T-helper 17 cell (primary cell): ENCODE results near the gene HOXC13. TPM values are rescaled to one million over a fixed set of nuclear protein-coding genes. Genes with fewer than 3 reads are reported as not detected.

Experiments
- ATAC-seq: fragments of 150-1000 bp; cut with Tn5 transposase; 2 replicates; pipeline ENCODE4 v1.10.0; 2021; ENCODE audit warnings: mild to moderate bottlenecking, moderate library complexity
- DNase-seq, 3 donors: peaks; one replicate each; pipeline versions ENCODE4 v3.0.0 to v3.0.0-alpha.2; 2020 to 2021
- H3K9me3 ChIP-seq: one replicate; pipeline ENCODE4 v1.7.0; 2013; ENCODE audit warnings: low read length, mild to moderate bottlenecking; ENCODE audit not compliant: control insufficient read depth, poor library complexity, severe bottlenecking
- H3K27ac Mint-ChIP-seq: one replicate; pipeline ENCODE4 v1.8.0; 2022; ENCODE audit warnings: mild to moderate bottlenecking, moderate library complexity, mixed read lengths
- H3K27me3 Mint-ChIP-seq: one replicate; pipeline ENCODE4 v1.8.0; 2022; ENCODE audit warnings: mixed read lengths
- H3K36me3 Mint-ChIP-seq: one replicate; pipeline ENCODE4 v1.8.0; 2022; ENCODE audit warnings: low read depth, mixed read lengths
- H3K4me1 Mint-ChIP-seq: one replicate; pipeline ENCODE4 v1.8.0; 2022; ENCODE audit warnings: mild to moderate bottlenecking, mixed read lengths
- H3K4me3 Mint-ChIP-seq: one replicate; pipeline ENCODE4 v1.8.0; 2022; ENCODE audit warnings: mild to moderate bottlenecking, moderate library complexity, mixed read lengths
- total RNA-seq, 4 donors: library from RNA in 2 of 4; stranded (reverse) in 2 of 4; gene quantifications; one replicate each; pipeline ENCODE4 v1.2.3 and lab custom pipeline; 2022 to 2026

The HOXC13 gene, protein sequence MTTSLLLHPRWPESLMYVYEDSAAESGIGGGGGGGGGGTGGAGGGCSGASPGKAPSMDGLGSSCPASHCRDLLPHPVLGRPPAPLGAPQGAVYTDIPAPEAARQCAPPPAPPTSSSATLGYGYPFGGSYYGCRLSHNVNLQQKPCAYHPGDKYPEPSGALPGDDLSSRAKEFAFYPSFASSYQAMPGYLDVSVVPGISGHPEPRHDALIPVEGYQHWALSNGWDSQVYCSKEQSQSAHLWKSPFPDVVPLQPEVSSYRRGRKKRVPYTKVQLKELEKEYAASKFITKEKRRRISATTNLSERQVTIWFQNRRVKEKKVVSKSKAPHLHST
- total RNA-seq (not detected), total RNA-seq (lab: John Stamatoyannopoulos, UW) (0 reads per million in 2 donors)

DNA sequence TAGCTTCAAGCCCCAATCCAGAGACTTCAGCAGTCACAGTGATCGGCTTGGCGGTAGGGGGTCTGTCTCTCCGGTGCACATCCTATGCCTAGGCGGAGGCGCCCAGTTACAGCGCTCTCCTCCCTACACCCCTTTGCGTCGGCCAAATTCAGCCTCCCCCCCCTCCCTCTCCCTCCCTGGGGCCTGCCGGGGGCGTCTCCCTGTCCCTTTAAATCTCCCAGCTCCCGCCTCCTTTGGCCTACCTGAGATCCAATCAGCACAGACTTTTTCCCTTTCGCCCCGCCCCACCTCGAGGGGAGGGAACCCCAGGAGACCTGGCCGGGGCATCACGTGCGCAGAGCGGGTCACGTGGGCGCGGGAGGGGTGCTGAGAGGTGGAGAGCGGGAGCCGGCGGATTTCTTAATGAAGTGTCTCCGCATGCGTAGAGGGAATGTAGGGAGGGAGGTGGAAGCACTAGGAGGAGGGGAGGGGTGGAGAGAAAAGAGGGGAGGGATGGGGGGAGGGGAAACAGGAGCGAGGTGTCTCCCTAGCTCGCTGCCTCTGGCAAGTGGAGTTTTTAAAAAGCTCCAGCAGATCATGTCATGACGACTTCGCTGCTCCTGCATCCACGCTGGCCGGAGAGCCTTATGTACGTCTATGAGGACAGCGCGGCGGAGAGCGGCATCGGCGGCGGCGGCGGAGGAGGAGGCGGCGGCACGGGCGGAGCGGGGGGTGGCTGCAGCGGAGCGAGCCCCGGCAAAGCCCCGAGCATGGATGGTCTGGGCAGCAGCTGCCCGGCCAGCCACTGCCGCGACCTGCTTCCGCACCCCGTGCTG, at the start of gene HOXC13:
TSS of gene HOXC13 (plus strand) at position 506 of the 815 bp plus-strand sequence. CDS start at position 582, 76 bp downstream.
- H3K4me1 Mint-ChIP-seq = peaks cover 9% of the 10 kb centered on the region
- peaks cover 5% of the 10 kb centered on the region for H3K36me3 Mint-ChIP-seq
- H3K27ac Mint-ChIP-seq = peak within 1 kb of the TSS; percentile 65
- ATAC-seq (no peak), DNase-seq (no peak)
- peak within 1 kb of the TSS; percentile 33 for H3K4me3 Mint-ChIP-seq
- peaks cover 85% of the 10 kb centered on the region for H3K27me3 Mint-ChIP-seq
- H3K9me3 ChIP-seq = no peaks in the 10 kb centered on the region

DNA sequence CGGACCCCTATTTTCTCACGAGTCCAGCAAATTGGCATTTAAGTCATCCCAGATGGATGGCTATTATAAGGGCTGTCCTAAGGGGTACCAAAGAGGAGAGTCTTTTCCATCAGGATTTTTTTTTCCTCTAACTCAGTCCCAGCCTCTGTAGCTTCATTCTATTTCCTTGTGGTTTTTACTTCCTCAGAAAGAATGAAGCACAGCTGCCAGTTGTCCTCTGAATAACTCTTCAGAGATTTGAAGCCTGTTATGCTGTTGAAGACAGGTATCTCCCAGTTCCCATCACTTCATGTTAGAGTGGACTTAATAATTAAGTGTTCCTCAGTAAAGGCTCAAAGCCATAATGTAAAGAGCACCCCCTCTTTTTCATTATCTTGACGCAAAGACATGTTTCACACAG, 48.5 kb upstream of the HOXC13 start:
- ATAC-seq = no peak
- no peak overlapping the region for H3K27ac Mint-ChIP-seq
- H3K27me3 Mint-ChIP-seq = peaks cover 92% of the 10 kb centered on the region
- H3K4me1 Mint-ChIP-seq = no peaks in the 10 kb centered on the region
- H3K36me3 Mint-ChIP-seq = peaks cover 4% of the 10 kb centered on the region
- no peak for DNase-seq
- H3K4me3 Mint-ChIP-seq = no peak overlapping the region
- H3K9me3 ChIP-seq = no peaks in the 10 kb centered on the region

DNA sequence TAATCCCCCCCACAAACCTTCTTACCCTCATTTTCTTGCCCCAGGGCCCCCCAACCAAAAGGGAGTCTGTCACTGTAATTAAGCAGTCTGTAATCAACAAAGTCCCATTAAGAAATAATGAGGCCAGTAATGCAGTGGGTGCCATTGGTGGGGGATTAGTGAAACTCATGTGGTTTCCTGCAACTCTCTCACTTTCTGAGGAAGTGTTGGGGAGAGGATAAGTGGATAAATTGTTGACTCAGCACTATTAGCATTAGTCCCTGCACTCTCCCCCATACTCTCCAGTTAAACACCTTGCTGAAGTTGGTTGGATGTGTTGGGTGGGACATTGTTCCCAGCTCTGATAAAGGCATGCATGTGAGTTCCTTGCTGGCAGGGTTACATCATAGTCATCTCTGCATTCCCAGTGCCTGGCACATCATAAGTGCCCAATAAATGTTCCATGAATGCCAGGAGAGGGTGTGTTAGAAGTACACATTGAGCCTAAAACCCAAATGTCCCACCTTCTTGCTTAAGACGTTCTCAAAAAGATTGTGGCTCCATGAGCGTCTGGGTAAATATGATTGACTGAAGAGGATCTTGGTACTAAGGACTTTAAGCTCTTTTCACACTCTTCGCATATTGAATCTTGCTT, 45.8 kb upstream of the HOXC13 start:
- peaks cover 4% of the 10 kb centered on the region for H3K36me3 Mint-ChIP-seq
- no peak for DNase-seq
- H3K4me3 Mint-ChIP-seq = no peak overlapping the region
- H3K27ac Mint-ChIP-seq = no peak overlapping the region
- H3K4me1 Mint-ChIP-seq = no peaks in the 10 kb centered on the region
- no peaks in the 10 kb centered on the region for H3K9me3 ChIP-seq
- no peak for ATAC-seq
- H3K27me3 Mint-ChIP-seq = peaks cover 91% of the 10 kb centered on the region

DNA sequence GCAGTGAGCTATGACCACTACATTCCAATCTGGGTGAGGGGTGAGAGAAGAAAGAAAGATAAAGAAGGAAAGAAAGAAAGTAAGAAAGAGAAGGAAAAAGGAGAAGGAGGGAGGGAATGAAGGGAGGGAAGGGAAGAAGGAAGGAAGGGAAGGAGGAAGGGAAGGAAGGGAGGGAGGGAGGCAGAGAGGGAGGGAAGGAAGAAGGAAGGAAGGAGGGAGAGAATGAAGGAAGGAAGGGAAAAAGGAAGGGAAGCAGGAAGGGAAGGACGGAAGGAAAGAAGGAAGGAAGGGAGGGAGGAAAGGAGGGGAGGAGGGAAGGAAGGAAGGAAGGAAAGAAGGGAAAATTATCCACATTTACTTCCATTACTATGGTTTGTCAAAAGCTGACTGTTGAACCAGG, 39.4 kb upstream of the HOXC13 start:
- H3K27me3 Mint-ChIP-seq = peaks cover 77% of the 10 kb centered on the region
- no peak overlapping the region for H3K27ac Mint-ChIP-seq
- H3K9me3 ChIP-seq = no peaks in the 10 kb centered on the region
- ATAC-seq = no peak
- H3K36me3 Mint-ChIP-seq = peaks cover 8% of the 10 kb centered on the region
- no peaks in the 10 kb centered on the region for H3K4me1 Mint-ChIP-seq
- DNase-seq = no peak
- H3K4me3 Mint-ChIP-seq = no peak overlapping the region

DNA sequence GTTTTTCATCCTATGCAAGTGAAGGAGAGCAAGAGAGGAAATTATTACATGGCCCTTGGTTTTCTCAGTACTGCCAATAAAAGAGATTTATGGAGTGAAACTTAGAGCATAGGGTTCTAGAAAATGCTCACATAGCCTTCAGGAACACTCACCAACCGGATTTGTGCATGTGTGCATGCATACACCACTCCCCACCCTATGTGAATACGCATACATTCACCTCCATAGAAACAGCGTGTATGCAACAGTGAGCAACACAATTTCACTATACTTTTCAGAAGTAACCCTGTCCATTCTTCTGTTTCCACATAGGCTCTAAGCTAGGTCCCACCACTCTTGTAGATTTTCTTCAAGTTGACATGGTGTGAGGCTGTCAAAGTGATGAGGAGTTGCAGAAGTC, 31.5 kb upstream of the HOXC13 start:
- H3K4me1 Mint-ChIP-seq = peaks cover 4% of the 10 kb centered on the region
- no peaks in the 10 kb centered on the region for H3K36me3 Mint-ChIP-seq
- no peak for DNase-seq
- H3K27me3 Mint-ChIP-seq = peaks cover 38% of the 10 kb centered on the region
- ATAC-seq = no peak
- H3K27ac Mint-ChIP-seq = no peak overlapping the region
- no peaks in the 10 kb centered on the region for H3K9me3 ChIP-seq
- no peak overlapping the region for H3K4me3 Mint-ChIP-seq

DNA sequence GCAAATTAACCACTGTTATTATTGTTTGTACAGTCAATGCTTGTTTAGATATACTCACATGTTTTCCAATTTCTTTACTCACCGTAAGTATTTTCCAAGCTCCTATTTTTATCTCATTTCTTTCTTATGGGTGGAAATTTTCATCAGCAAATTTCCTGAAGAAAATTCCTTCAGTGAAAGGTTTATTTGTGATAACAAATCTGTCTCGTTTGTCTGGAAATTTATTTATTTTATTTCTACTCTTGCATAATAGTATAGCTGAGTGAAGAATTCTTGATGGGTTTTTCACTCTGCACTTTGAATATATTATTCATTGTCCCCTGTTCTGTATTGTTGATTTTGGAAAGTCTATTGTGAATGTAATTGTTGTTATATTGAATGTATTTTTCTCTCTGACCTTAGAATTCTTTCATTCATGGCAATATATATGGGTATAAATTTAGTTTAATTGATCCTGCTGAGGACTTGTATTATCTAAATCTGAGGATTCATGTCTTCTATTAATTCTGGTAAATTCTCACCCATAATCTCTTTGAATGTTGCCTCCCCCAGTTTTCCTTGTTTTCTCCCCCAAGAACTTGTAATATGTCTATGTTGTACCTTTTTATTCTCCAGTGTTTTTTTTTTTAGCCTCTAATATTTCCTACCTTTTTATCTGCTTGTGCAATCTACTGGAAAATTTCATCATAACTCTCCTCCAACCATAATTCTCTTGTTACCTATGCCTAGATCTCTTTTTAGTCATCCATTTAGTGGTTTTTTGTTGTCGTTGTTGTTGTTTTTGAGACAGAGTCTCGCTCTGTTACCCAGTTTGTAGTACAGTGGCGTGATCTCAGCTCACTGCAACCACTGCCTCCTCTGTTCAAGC, 21.6 kb upstream of the HOXC13 start:
- ATAC-seq = no peak

DNA sequence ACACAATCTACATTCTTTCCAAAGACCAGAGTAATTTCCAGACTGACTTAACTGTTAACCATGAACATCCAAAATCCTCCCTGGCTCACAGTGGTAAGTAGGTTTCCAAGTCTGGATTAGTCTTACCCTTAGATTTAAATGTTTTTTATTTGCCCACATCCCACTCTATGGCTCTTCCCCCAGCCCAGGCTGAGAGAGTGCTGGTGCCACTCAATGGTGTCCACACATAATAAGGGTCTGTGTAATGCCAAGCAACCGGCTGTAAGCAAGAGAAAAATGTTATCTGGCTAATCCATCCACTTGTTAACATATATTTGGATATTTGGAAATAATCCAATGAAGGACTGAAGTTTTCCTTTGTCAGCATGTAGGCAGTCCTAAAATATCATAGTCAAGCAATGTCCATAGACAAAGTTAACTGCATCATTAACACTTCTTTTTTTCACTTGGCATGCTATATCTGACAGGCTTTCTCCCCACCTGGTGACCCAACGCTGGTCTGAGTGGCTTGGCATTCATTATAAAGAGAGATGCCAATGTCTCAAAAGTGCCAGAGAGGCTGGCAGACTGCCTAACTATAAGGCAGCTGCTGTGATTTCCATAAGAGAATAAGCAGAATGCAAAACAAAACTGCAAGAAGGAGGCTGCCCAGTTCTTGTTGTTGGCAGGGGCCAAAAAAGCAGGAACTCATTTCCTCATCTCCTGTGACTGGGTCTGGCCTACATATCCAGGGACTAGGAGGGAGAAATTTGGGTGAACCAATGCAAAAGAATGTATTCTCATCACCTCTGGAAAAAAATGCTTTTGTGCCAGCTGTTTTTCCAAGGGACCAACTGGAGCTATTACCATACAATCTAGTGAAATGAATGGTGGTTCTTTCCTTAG, 13.9 kb upstream of the HOXC13 start:
- peaks cover 3% of the 10 kb centered on the region for H3K9me3 ChIP-seq
- Mint-ChIP-seq H3K36me3 (peaks cover 11% of the 10 kb centered on the region), H3K4me3 (no peak overlapping the region), H3K27me3 (peaks cover 95% of the 10 kb centered on the region), H3K4me1 (peaks cover 5% of the 10 kb centered on the region), H3K27ac (no peak overlapping the region)
- DNase-seq = no peak
- no peak for ATAC-seq

More for the DNA sequence above, 21.6 kb upstream of the HOXC13 start:
- peaks cover 84% of the 10 kb centered on the region for H3K27me3 Mint-ChIP-seq
- no peak overlapping the region for H3K4me3 Mint-ChIP-seq
- DNase-seq = no peak
- no peaks in the 10 kb centered on the region for H3K9me3 ChIP-seq
- peaks cover 3% of the 10 kb centered on the region for H3K36me3 Mint-ChIP-seq
- no peak overlapping the region for H3K27ac Mint-ChIP-seq
- H3K4me1 Mint-ChIP-seq = peaks cover under 1% of the 10 kb centered on the region

DNA sequence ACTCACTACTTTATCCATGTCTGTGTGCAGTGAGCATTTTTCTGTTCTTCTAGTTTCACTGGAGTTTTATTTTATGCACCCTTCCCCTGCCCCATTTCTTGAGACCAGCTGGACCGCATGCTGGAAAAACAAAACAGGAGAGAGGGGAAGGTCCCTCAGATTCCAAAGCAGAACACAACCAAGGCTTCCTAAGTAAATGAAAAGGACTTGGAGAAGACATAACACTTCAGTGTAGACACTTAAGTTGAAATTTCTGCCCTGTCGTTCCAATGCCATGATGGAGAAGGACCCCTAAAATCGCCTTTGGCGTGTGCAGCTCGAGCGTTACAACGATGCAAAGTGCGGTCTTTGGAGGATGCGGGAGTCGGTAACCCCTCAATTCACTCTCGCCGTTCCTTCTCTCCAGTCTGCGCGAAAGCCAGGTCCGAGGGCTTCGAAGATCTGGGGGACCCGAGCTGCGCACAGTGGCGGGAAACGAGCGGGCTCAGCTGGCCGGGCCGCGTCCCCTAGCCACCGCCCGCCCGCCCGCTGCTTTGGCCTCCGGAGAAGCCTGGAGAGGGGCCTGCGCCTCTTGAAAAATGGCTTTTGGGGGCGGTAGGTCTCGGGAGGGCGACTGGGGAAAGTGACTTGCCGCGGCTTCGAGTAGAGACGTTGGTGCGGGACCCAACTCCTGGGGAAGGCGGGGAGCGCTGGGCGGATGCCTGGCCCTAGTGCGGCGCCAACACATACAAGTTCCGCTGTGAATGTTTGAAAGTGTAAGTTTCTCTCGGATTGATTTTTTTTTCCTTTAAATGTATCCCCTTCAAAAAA, 11.2 kb upstream of the HOXC13 start:
- Mint-ChIP-seq H3K4me1 (peaks cover 3% of the 10 kb centered on the region), H3K36me3 (peaks cover 10% of the 10 kb centered on the region), H3K27me3 (peaks cover 89% of the 10 kb centered on the region), H3K4me3 (no peak overlapping the region), H3K27ac (no peak overlapping the region)
- H3K9me3 ChIP-seq = peaks cover 7% of the 10 kb centered on the region
- DNase-seq = no peak
- no peak for ATAC-seq

DNA sequence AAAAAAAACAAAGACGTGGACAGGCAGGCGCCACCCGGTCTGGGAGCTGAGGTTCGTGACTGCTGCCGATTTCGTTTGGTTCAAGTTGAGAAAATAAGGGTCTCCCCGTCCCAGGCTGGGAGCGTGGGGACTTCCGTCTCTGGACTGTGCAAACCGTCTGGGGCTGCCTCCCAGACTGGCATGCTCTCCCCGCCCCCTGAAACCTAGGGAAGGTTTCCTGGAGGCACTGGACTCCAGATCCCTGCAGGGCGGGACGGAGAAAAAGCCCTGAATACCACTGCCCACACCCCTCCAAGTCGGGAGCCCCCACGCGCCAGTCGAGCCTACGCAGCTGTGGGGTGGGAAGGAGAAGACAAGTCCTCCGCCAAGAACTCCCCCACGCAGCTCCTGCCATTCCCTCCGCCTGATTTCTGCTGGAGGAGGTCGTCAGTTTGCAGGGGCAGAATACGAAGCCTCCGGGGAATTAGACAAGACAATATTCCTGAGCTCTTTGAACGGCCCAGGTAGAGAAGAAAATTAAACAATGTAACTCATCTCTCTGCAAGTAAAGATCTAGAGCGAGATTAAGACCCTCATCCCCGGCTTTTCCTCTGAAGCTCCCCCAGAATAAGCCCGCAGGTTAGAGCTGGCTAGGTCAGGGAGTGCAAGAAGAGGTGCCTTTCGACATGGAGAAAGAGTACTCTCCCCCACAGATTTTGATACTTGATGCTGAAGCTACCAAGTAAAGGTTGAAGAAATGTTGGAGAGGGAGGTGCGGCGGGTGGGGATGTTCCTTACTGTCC, 10.4 kb upstream of the HOXC13 start:
- Mint-ChIP-seq H3K27ac (no peak overlapping the region), H3K36me3 (peaks cover 8% of the 10 kb centered on the region), H3K27me3 (peaks cover 89% of the 10 kb centered on the region), H3K4me3 (peak overlapping the region; percentile 41), H3K4me1 (peaks cover 2% of the 10 kb centered on the region)
- no peak for ATAC-seq
- DNase-seq = no peak
- H3K9me3 ChIP-seq = peaks cover 7% of the 10 kb centered on the region

DNA sequence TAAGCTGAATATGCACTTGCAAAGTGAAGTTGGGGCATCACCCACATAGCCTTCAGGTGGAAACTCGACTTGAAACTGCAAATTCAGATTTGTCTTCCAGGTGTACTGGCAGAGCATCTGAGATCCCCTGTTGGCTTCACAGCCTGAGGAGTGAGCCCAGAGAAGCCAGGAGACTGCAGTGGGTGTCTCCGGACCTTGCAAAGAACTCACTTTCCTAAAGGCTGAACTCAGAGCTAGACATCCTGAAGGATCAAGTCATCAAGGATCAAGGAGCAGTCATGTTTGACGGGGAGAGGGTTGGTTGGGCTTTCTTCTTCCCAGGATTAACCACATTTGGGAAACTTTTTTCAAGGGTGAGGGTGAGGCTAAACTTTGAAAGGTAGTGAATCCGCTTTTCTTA, 9.1 kb upstream of the HOXC13 start:
- Mint-ChIP-seq H3K36me3 (peaks cover 4% of the 10 kb centered on the region), H3K27ac (no peak overlapping the region), H3K4me1 (peaks cover 2% of the 10 kb centered on the region), H3K27me3 (peaks cover 89% of the 10 kb centered on the region), H3K4me3 (no peak overlapping the region)
- ATAC-seq (no peak), DNase-seq (no peak)
- H3K9me3 ChIP-seq = peaks cover 7% of the 10 kb centered on the region
